ENCODE results near the gene SVIP. TPM values are rescaled to one million over a fixed set of nuclear protein-coding genes. Genes with fewer than 3 reads are reported as not detected.

The SVIP gene
- polyA plus RNA-seq, 1 donor from 2014 or later: 24.8 TPM

DNA sequence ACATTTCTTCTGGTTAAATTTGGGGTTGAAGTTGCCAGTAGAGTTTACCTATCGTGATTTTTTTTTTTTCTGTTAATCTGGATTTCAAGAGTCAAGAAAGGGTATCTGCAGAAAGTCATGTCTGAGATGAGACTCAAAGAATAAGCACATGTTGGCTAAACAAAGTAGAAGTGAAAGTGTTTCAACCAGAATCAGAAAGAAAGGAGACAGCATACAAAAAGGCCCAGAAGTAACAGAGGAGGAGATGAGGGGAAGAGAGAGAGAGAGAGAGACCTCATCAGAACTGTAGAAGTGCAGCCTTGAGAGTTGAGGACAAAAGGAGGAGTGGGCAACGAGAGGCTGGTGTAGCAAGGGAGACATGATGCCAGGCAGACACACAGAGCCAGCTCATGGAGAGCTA is 54.9 kb downstream of the SVIP start:
- no peak overlapping the region for H2AFZ ChIP-seq (ENCODE audit: low read depth, low read length)
- no peaks in the 10 kb centered on the region for H3K27me3 ChIP-seq (ENCODE audit: insufficient read depth, low read depth, low read length)
- no peaks in the 10 kb centered on the region for H3K79me2 ChIP-seq (replicated peaks; ENCODE audit: insufficient read depth, low read length)
- no peaks in the 10 kb centered on the region for H3K9me3 ChIP-seq (ENCODE audit: low read length)
- no peaks in the 10 kb centered on the region for H3K36me3 ChIP-seq (ENCODE audit: insufficient read depth, low read length)
- TF ChIP-seq, protein P1, sequence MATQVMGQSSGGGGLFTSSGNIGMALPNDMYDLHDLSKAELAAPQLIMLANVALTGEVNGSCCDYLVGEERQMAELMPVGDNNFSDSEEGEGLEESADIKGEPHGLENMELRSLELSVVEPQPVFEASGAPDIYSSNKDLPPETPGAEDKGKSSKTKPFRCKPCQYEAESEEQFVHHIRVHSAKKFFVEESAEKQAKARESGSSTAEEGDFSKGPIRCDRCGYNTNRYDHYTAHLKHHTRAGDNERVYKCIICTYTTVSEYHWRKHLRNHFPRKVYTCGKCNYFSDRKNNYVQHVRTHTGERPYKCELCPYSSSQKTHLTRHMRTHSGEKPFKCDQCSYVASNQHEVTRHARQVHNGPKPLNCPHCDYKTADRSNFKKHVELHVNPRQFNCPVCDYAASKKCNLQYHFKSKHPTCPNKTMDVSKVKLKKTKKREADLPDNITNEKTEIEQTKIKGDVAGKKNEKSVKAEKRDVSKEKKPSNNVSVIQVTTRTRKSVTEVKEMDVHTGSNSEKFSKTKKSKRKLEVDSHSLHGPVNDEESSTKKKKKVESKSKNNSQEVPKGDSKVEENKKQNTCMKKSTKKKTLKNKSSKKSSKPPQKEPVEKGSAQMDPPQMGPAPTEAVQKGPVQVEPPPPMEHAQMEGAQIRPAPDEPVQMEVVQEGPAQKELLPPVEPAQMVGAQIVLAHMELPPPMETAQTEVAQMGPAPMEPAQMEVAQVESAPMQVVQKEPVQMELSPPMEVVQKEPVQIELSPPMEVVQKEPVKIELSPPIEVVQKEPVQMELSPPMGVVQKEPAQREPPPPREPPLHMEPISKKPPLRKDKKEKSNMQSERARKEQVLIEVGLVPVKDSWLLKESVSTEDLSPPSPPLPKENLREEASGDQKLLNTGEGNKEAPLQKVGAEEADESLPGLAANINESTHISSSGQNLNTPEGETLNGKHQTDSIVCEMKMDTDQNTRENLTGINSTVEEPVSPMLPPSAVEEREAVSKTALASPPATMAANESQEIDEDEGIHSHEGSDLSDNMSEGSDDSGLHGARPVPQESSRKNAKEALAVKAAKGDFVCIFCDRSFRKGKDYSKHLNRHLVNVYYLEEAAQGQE (IDR thresholded peaks at IDR 0.05; ENCODE audit: borderline replicate concordance): no peak
- no peak for TF ChIP-seq SMC3 (conservative IDR thresholded peaks at IDR 0.05; ENCODE audit: poor library complexity)
- no peak for TF ChIP-seq POLR2AphosphoS5 (IDR thresholded peaks at IDR 0.05)
- no peak for TF ChIP-seq TAF1 (IDR thresholded peaks at IDR 0.05; ENCODE audit: low read depth)
- no peak for TF ChIP-seq EZH2 (IDR thresholded peaks at IDR 0.05; ENCODE audit: borderline replicate concordance, insufficient read depth, low read length, poor library complexity, severe bottlenecking)
- no peak for TF ChIP-seq EP300 (conservative IDR thresholded peaks at IDR 0.05; ENCODE audit: poor library complexity, severe bottlenecking)
- TF ChIP-seq, protein P2, sequence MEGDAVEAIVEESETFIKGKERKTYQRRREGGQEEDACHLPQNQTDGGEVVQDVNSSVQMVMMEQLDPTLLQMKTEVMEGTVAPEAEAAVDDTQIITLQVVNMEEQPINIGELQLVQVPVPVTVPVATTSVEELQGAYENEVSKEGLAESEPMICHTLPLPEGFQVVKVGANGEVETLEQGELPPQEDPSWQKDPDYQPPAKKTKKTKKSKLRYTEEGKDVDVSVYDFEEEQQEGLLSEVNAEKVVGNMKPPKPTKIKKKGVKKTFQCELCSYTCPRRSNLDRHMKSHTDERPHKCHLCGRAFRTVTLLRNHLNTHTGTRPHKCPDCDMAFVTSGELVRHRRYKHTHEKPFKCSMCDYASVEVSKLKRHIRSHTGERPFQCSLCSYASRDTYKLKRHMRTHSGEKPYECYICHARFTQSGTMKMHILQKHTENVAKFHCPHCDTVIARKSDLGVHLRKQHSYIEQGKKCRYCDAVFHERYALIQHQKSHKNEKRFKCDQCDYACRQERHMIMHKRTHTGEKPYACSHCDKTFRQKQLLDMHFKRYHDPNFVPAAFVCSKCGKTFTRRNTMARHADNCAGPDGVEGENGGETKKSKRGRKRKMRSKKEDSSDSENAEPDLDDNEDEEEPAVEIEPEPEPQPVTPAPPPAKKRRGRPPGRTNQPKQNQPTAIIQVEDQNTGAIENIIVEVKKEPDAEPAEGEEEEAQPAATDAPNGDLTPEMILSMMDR (IDR thresholded peaks at IDR 0.05; ENCODE audit: poor library complexity, severe bottlenecking): no peak
- TF ChIP-seq RAD21 (conservative IDR thresholded peaks at IDR 0.05): no peak
- no peak for TF ChIP-seq MXI1 (conservative IDR thresholded peaks at IDR 0.05; ENCODE audit: poor library complexity, severe bottlenecking)
- no peak overlapping the region for H3K4me2 ChIP-seq (ENCODE audit: low read length)
- no peak overlapping the region for H3K4me3 ChIP-seq (ENCODE audit: low read length)
- H3K27ac ChIP-seq (ENCODE audit: low read length): no peak overlapping the region
- no peaks in the 10 kb centered on the region for H3F3A ChIP-seq (ENCODE audit: insufficient read depth, low read length, poor library complexity, severe bottlenecking)
- no peaks in the 10 kb centered on the region for H4K20me1 ChIP-seq (ENCODE audit: insufficient read depth)
- H3K9ac ChIP-seq (ENCODE audit: low read length): no peak overlapping the region
- no peaks in the 10 kb centered on the region for H3K9me2 ChIP-seq (ENCODE audit: insufficient read depth, low read length)

DNA sequence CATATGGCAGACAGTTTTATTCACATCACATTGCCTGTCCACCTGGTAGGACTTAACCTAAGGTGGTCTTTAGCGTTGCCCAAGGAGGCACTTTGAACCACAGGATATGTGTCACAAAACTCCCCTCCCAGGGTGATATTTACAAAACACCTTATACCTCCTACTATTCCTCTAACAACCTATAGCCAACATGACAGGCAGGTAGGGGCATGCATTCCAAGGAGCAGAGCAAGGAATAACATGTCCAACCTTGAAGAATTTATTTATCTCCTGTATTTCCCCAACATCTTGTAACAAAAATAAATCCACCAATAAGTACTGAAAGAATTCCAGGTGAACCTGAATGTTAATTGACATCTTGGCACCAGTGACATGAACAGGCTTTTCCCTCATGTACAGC is 60.5 kb downstream of the SVIP start:
- Histone ChIP-seq H3K9me2 (ENCODE audit: insufficient read depth, low read length) (no peaks in the 10 kb centered on the region), H3K79me2 (replicated peaks; ENCODE audit: insufficient read depth, low read length) (no peaks in the 10 kb centered on the region), H3K4me3 (ENCODE audit: low read length) (no peak overlapping the region), H3K9ac (ENCODE audit: low read length) (no peak overlapping the region), H3K4me2 (ENCODE audit: low read length) (no peak overlapping the region), H4K20me1 (ENCODE audit: insufficient read depth) (no peaks in the 10 kb centered on the region), H3K27me3 (ENCODE audit: insufficient read depth, low read depth, low read length) (no peaks in the 10 kb centered on the region), H3K9me3 (ENCODE audit: low read length) (no peaks in the 10 kb centered on the region), H3F3A (ENCODE audit: insufficient read depth, low read length, poor library complexity, severe bottlenecking) (no peaks in the 10 kb centered on the region), H3K27ac (ENCODE audit: low read length) (no peak overlapping the region), H3K36me3 (ENCODE audit: insufficient read depth, low read length) (no peaks in the 10 kb centered on the region), H2AFZ (ENCODE audit: low read depth, low read length) (no peak overlapping the region)
- no peak for TF ChIP-seq EZH2 (IDR thresholded peaks at IDR 0.05; ENCODE audit: borderline replicate concordance, insufficient read depth, low read length, poor library complexity, severe bottlenecking)
- no peak for TF ChIP-seq MXI1 (conservative IDR thresholded peaks at IDR 0.05; ENCODE audit: poor library complexity, severe bottlenecking)
- no peak for TF ChIP-seq RAD21 (conservative IDR thresholded peaks at IDR 0.05)
- no peak for TF ChIP-seq TAF1 (IDR thresholded peaks at IDR 0.05; ENCODE audit: low read depth)
- no peak for TF ChIP-seq SMC3 (conservative IDR thresholded peaks at IDR 0.05; ENCODE audit: poor library complexity)
- TF ChIP-seq POLR2AphosphoS5 (IDR thresholded peaks at IDR 0.05): no peak
- no peak for TF ChIP-seq EP300 (conservative IDR thresholded peaks at IDR 0.05; ENCODE audit: poor library complexity, severe bottlenecking)
- TF ChIP-seq, protein P2 (IDR thresholded peaks at IDR 0.05; ENCODE audit: poor library complexity, severe bottlenecking): no peak
- TF ChIP-seq, protein P1 (IDR thresholded peaks at IDR 0.05; ENCODE audit: borderline replicate concordance): no peak

Data from neural cell (in vitro differentiated cells).